CD14-positive monocyte (primary cell): Measurements from ENCODE around the gene ASCC1. TPM values are rescaled to one million over a fixed set of nuclear protein-coding genes. Genes with fewer than 3 reads are reported as not detected.
A peak's percentile ranks its signal among the peaks of the same experiment; 100 is the strongest.

Experiments
- DNase-seq, 3 donors: peaks; one replicate each; pipeline ENCODE4 v3.0.0-alpha.2; 2011 to 2022
- H2AFZ ChIP-seq: 2 replicates; pipeline ENCODE4 v1.6.0; 2012; ENCODE audit warnings: mild to moderate bottlenecking, low read depth, low read length, inconsistent platforms; ENCODE audit not compliant: insufficient read depth, poor library complexity, severe bottlenecking
- H3K27ac ChIP-seq, 2 donors: 1 replicate in 1 of 2; 2 replicates in 1 of 2; pipeline ENCODE4 v1.5.1; 2012 to 2013; ENCODE audit warnings: low read length in 2 of 2, control low read depth in 1 of 2, inconsistent platforms in 1 of 2, low read depth in 1 of 2, mild to moderate bottlenecking in 1 of 2
- H3K27me3 ChIP-seq, 2 donors: one replicate each; pipeline versions ENCODE4 v1.6.0 to v1.6.1; 2011 to 2013; ENCODE audit warnings: low read length in 2 of 2; ENCODE audit not compliant: control insufficient read depth in 2 of 2, insufficient read depth in 2 of 2
- H3K36me3 ChIP-seq, 2 donors: replicated peaks in 1 of 2; 1 replicate in 1 of 2; 2 replicates in 1 of 2; pipeline versions ENCODE4 v1.5.1 to v1.6.1; 2012 to 2013; ENCODE audit warnings: low read length in 2 of 2, control low read depth in 1 of 2, inconsistent platforms in 1 of 2, mild to moderate bottlenecking in 1 of 2; ENCODE audit not compliant: insufficient read depth in 2 of 2, control insufficient read depth in 1 of 2
- H3K4me1 ChIP-seq, 2 donors: 1 replicate in 1 of 2; 2 replicates in 1 of 2; pipeline versions ENCODE4 v1.5.1 to v1.6.1; 2012 to 2013; ENCODE audit warnings: low read length in 2 of 2, control low read depth in 1 of 2, inconsistent platforms in 1 of 2, mild to moderate bottlenecking in 1 of 2, moderate library complexity in 1 of 2; ENCODE audit not compliant: insufficient read depth in 2 of 2, control insufficient read depth in 1 of 2
- H3K4me2 ChIP-seq: replicated peaks from 2 replicates; pipeline ENCODE3; 2012; ENCODE audit warnings: low read length, moderate library complexity, mild to moderate bottlenecking; ENCODE audit not compliant: poor library complexity, severe bottlenecking; ENCODE audit errors: extremely low read depth
- H3K4me3 ChIP-seq, 3 experiments: fragments of 200-600 bp in 1 of 3; sonication (generic) in 1 of 3; replicated peaks in 1 of 3; 1 replicate in 2 of 3; 2 replicates in 1 of 3; pipeline ENCODE4 v1.5.1; 2011 to 2013; ENCODE audit warnings: low read length in 3 of 3, mild to moderate bottlenecking in 3 of 3, control low read depth in 2 of 3, low read depth in 2 of 3, inconsistent platforms in 1 of 3, moderate library complexity in 1 of 3
- H3K79me2 ChIP-seq: 2 replicates; pipeline ENCODE4 v1.6.0; 2012; ENCODE audit warnings: mild to moderate bottlenecking, control low read depth, inconsistent platforms, low read length, moderate library complexity; ENCODE audit not compliant: insufficient read depth
- H3K9ac ChIP-seq: 2 replicates; pipeline ENCODE4 v1.6.0; 2017; ENCODE audit warnings: low read length, mild to moderate bottlenecking; ENCODE audit not compliant: insufficient read depth, poor library complexity, severe bottlenecking
- H3K9me3 ChIP-seq, 2 donors: replicated peaks in 1 of 2; 1 replicate in 1 of 2; 2 replicates in 1 of 2; pipeline versions ENCODE4 v1.5.1 to v1.6.1; 2012 to 2013; ENCODE audit warnings: low read length in 2 of 2, control low read depth in 1 of 2; ENCODE audit not compliant: control insufficient read depth in 1 of 2, insufficient read depth in 1 of 2
- H4K20me1 ChIP-seq: 2 replicates; pipeline ENCODE4 v1.6.0; 2012; ENCODE audit warnings: mild to moderate bottlenecking, low read length, control low read depth, moderate library complexity; ENCODE audit not compliant: insufficient read depth
- H3K27ac Mint-ChIP-seq, 7 donors: one replicate each; pipeline ENCODE4 v1.8.0; 2020; ENCODE audit warnings: mild to moderate bottlenecking in 7 of 7, mixed read lengths in 7 of 7, moderate library complexity in 6 of 7, inconsistent platforms in 2 of 7
- H3K27me3 Mint-ChIP-seq, 3 donors: one replicate each; pipeline ENCODE4 v1.8.0; 2021 to 2022; ENCODE audit warnings: low read depth in 3 of 3, mild to moderate bottlenecking in 3 of 3, mixed read lengths in 3 of 3, moderate library complexity in 3 of 3, inconsistent platforms in 1 of 3
- H3K36me3 Mint-ChIP-seq, 2 donors: one replicate each; pipeline ENCODE4 v1.8.0; 2020; ENCODE audit warnings: mixed read lengths in 2 of 2, inconsistent platforms in 1 of 2, mild to moderate bottlenecking in 1 of 2
- H3K4me1 Mint-ChIP-seq: one replicate; pipeline ENCODE4 v1.8.0; 2020; ENCODE audit warnings: mild to moderate bottlenecking, mixed read lengths
- H3K4me3 Mint-ChIP-seq, 2 donors: one replicate each; pipeline ENCODE4 v1.8.0; 2020; ENCODE audit warnings: mild to moderate bottlenecking in 2 of 2, mixed read lengths in 2 of 2, moderate library complexity in 1 of 2
- H3K9me3 Mint-ChIP-seq, 7 donors: one replicate each; pipeline ENCODE4 v1.8.0; 2020 to 2022; ENCODE audit warnings: mixed read lengths in 7 of 7, mild to moderate bottlenecking in 6 of 7, moderate library complexity in 6 of 7, inconsistent platforms in 2 of 7
- CTCF ChIP-seq: fragments of 200-600 bp; IDR thresholded peaks from one replicate; pipeline ENCODE4 v1.8.0; 2022; ENCODE audit warnings: antibody characterized with exemption, mild to moderate bottlenecking
- WGBS: methylation state at CpG from one replicate; pipeline ENCODE4 v1.1.5; 2013; ENCODE audit warnings: missing lambda C conversion rate; ENCODE audit not compliant: insufficient coverage; 5-methylcytosine and 5-hydroxymethylcytosine counted together
- intact Hi-C, 2 donors: fragments of 100-400 bp; cut with micrococcal nuclease; formaldehyde crosslinking; loops; one replicate each; pipeline versions ENCODE4 v1.15.0 to v1.15.1; 2023
- polyA plus RNA-seq, 3 donors: library from polyadenylated mRNA; depleted of rRNA in 1 of 3; unstranded in 2 of 3; stranded (reverse) in 1 of 3; fragments of 300-500 nt in 2 of 3; fragments of >200 nt in 1 of 3; fragmentation: Illumina TruSeq in 2 of 3; gene quantifications; 1 replicate in 2 of 3; 2 replicates in 1 of 3; pipeline ENCODE4 v1.2.3, GENCODE V29; 2012 to 2021

Gene ASCC1
- polyA plus RNA-seq, 3 donors, result 8.2 to 20.9 (median 17.9) TPM

- intact Hi-C loops, result no loop called here
- no peak for TF ChIP-seq CTCF
- Histone ChIP-seq H3K4me2 (no peak overlapping the region), H3K79me2 (no peaks in the 10 kb centered on the region), H3K9ac (no peak overlapping the region), H4K20me1 (no peaks in the 10 kb centered on the region), H2AFZ (no peak overlapping the region), H3K4me3 (no peak overlapping the region), H3K4me1 (peaks cover 29 to 34% of the 10 kb centered on the region in 2 donors), H3K36me3 (no peaks in the 10 kb centered on the region), H3K27ac (no peak overlapping the region), H3K9me3 (no peaks in the 10 kb centered on the region), H3K27me3 (peaks cover 25 to 35% of the 10 kb centered on the region in 2 donors)
- DNase-seq, result no peak
- Mint-ChIP-seq H3K36me3 (peaks cover 4 to 14% of the 10 kb centered on the region in 2 donors), H3K27ac (peak overlapping the region in 3 of 7 donors; percentile 6 to 11 (median 7)), H3K4me3 (no peak overlapping the region), H3K27me3 (peaks cover 34 to 41% (median 36%) of the 10 kb centered on the region in 3 donors), H3K4me1 (peaks cover 40% of the 10 kb centered on the region), H3K9me3 (peaks cover 0 to 27% (median 6%) of the 10 kb centered on the region in 7 donors)
- 83% methylated on average over 1 of the region's 6 CpGs for WGBS
These were observed 130.9 kb downstream of the ASCC1 start for GRCh38 chr10:72085166-72085565.

- Histone ChIP-seq H3K4me2 (no peak overlapping the region), H4K20me1 (no peaks in the 10 kb centered on the region), H3K27me3 (peaks cover 25 to 33% of the 10 kb centered on the region in 2 donors), H3K36me3 (no peaks in the 10 kb centered on the region), H3K9me3 (no peaks in the 10 kb centered on the region), H3K4me1 (peaks cover 21 to 23% of the 10 kb centered on the region in 2 donors), H3K4me3 (no peak overlapping the region), H3K9ac (no peak overlapping the region), H2AFZ (no peak overlapping the region), H3K79me2 (no peaks in the 10 kb centered on the region), H3K27ac (no peak overlapping the region)
- H3K27me3 Mint-ChIP-seq, result peaks cover 30 to 37% (median 33%) of the 10 kb centered on the region in 3 donors
- WGBS, result 97% methylated on average over 10 of the region's 16 CpGs
- H3K36me3 Mint-ChIP-seq, result peaks cover 4 to 11% of the 10 kb centered on the region in 2 donors
- no peak overlapping the region for H3K4me3 Mint-ChIP-seq
- TF ChIP-seq CTCF, result no peak
- H3K27ac Mint-ChIP-seq, result no peak overlapping the region
- H3K9me3 Mint-ChIP-seq, result peaks cover 0 to 26% (median 6%) of the 10 kb centered on the region in 7 donors
- DNase-seq, result no peak
- intact Hi-C loops, result no loop called here
- peaks cover 34% of the 10 kb centered on the region for H3K4me1 Mint-ChIP-seq
These were observed 132.2 kb downstream of the ASCC1 start for GRCh38 chr10:72083790-72084459.
